Type B pancreatic cell (in vitro differentiated cells): ENCODE data around the gene SDC3. TPM values are rescaled to one million over a fixed set of nuclear protein-coding genes. Genes with fewer than 3 reads are reported as not detected.

Source experiments
- DNase-seq: peaks from one replicate; pipeline ENCODE4 v3.0.0; 2021; ENCODE audit warnings: mixed read lengths; ENCODE audit not compliant: unreplicated experiment; ENCODE audit errors: extremely low spot score
- H3K27ac Mint-ChIP-seq: 2 replicates; pipeline ENCODE4 v1.8.0; 2021; ENCODE audit warnings: mild to moderate bottlenecking, mixed read lengths
- H3K27me3 Mint-ChIP-seq: 2 replicates; pipeline ENCODE4 v1.8.0; 2021; ENCODE audit warnings: mixed read lengths
- H3K36me3 Mint-ChIP-seq: 2 replicates; pipeline ENCODE4 v1.8.0; 2021; ENCODE audit warnings: mixed read lengths
- H3K4me1 Mint-ChIP-seq: one replicate; pipeline ENCODE4 v1.8.0; 2021; ENCODE audit warnings: mixed read lengths; ENCODE audit not compliant: unreplicated experiment
- H3K4me3 Mint-ChIP-seq: 2 replicates; pipeline ENCODE4 v1.8.0; 2021; ENCODE audit warnings: mild to moderate bottlenecking, mixed read lengths
- H3K9me3 Mint-ChIP-seq: 2 replicates; pipeline ENCODE4 v1.8.0; 2021; ENCODE audit warnings: mixed read lengths
- CTCF ChIP-seq: fragments of 200-600 bp; sonication (generic); conservative IDR thresholded peaks from 2 replicates; pipeline ENCODE4 v1.5.0; 2021; ENCODE audit warnings: antibody characterized with exemption, mild to moderate bottlenecking
- total RNA-seq: library from RNA; stranded (reverse); gene quantifications from 2 replicates; pipeline ENCODE4 v1.2.1, GENCODE V29; 2021; ENCODE audit warnings: low replicate concordance

The SDC3 gene
- total RNA-seq, 1 donor from 2014 or later: 54.2 TPM

DNA sequence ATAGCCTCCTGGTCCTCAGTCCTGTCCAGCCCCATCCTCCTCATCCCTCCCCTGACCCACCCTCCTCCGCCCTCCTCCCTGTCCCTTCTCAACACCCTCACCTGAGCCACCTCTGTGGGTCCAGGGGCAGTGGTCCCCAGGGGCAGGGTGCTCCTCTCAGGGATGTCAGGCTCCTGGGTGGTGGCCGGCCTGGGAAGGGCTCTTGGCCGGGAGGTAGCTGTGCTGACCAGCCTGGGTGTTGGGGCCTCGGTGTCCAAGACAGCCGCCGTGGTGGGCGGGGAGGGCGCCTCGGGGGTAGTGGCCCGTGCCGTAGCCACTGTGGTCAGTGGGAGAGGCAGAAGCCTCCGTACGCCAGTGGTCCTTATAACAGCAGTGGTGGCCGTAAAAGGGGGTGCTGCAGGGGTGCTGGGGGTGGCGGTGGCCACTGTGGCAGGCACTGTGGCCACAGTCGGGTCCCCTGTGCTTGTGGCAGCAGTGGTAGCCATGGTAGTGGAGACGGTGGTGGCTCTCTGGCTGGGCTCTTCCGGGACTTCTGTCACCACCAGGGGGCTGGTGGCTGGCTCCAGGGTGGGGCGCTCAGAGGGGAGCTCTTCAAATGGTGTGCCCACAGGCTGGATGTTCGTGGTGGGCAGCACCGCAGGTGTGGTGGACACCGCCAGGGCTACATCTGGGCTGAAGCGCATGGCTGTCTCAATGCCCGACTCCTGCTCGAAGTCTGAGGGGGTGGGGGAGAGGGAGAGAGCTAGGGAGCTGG, 31.9 kb downstream of the SDC3 start:
- no peaks in the 10 kb centered on the region for H3K27me3 Mint-ChIP-seq
- H3K4me1 Mint-ChIP-seq: peaks cover 30% of the 10 kb centered on the region
- TF ChIP-seq CTCF: peak; percentile 43
- H3K36me3 Mint-ChIP-seq: peaks cover 4% of the 10 kb centered on the region
- no peaks in the 10 kb centered on the region for H3K9me3 Mint-ChIP-seq
- H3K27ac Mint-ChIP-seq: no peak overlapping the region
- H3K4me3 Mint-ChIP-seq: no peak overlapping the region
- no peak for DNase-seq

GRCh38 chr1:30875916-30876315, 32.6 kb downstream of the SDC3 start:
- Mint-ChIP-seq H3K27me3 (no peaks in the 10 kb centered on the region), H3K9me3 (no peaks in the 10 kb centered on the region), H3K27ac (no peak overlapping the region), H3K4me3 (no peak overlapping the region), H3K36me3 (peaks cover 4% of the 10 kb centered on the region), H3K4me1 (peaks cover 25% of the 10 kb centered on the region)
- TF ChIP-seq CTCF: no peak
- DNase-seq: no peak

DNA sequence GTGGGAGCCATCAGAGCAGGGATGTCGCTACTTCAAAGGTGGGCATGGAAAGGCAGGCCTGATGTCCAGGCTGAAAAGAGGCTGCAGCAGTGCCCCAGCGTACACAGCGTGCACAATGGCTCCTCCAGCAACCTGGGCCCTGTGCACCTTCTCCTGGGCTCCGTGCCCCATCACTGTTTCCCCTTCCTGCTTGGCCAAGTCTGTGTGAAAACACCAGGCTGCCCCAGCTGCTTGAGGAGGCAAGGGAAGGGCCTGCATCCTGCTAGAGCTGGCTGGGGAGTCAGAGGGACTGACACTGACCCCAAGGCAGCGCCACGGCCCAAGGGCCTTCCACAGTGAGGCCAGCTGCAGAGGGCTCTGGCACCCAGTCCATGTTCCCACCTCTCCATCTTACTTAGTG, 33.4 kb downstream of the SDC3 start:
- no peaks in the 10 kb centered on the region for H3K27me3 Mint-ChIP-seq
- H3K36me3 Mint-ChIP-seq: peaks cover 4% of the 10 kb centered on the region
- H3K4me3 Mint-ChIP-seq: no peak overlapping the region
- peaks cover 18% of the 10 kb centered on the region for H3K4me1 Mint-ChIP-seq
- no peaks in the 10 kb centered on the region for H3K9me3 Mint-ChIP-seq
- H3K27ac Mint-ChIP-seq: no peak overlapping the region
- no peak for TF ChIP-seq CTCF
- no peak for DNase-seq

DNA sequence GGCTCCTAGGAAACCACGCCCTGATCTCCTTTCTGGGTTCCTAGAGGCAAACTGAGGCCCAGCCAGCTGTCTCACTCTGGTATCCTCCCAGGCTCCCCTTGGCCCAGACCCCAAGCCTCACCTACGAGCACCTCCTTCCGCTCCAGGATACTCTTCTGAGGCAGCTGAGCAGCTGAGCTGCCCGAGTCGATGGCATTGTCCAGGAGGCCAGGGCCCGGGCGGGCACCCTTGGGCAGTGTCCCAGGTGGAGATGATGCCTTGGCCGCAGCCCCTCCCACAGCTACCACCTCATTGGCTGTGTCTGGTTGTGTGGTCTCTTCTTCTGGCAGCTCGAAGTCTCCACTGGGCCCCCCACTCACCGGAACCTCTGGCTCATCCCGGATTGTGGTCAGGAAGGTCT, 34.4 kb downstream of the SDC3 start:
- no peak for TF ChIP-seq CTCF
- Mint-ChIP-seq H3K9me3 (no peaks in the 10 kb centered on the region), H3K4me3 (no peak overlapping the region), H3K4me1 (peaks cover 8% of the 10 kb centered on the region), H3K27me3 (no peaks in the 10 kb centered on the region), H3K27ac (no peak overlapping the region), H3K36me3 (peaks cover 4% of the 10 kb centered on the region)
- no peak for DNase-seq

GRCh38 chr1:30872948-30873263, 35.7 kb downstream of the SDC3 start:
- H3K36me3 Mint-ChIP-seq: peaks cover 4% of the 10 kb centered on the region
- peaks cover 4% of the 10 kb centered on the region for H3K4me1 Mint-ChIP-seq
- H3K9me3 Mint-ChIP-seq: no peaks in the 10 kb centered on the region
- H3K27ac Mint-ChIP-seq: no peak overlapping the region
- no peak for TF ChIP-seq CTCF
- no peaks in the 10 kb centered on the region for H3K27me3 Mint-ChIP-seq
- H3K4me3 Mint-ChIP-seq: no peak overlapping the region
- DNase-seq: no peak
